ENCODE measurements around the gene PIP5K1C. TPM values are rescaled to one million over a fixed set of nuclear protein-coding genes. Genes with fewer than 3 reads are reported as not detected.

Gene PIP5K1C
- total and polyA plus RNA-seq, 9 of the 15 experiments (the other 6 are each of a cell fraction or from before 2014, with no cell fraction given) = 0.38 to 22.1 (median 4.1) TPM

DNA sequence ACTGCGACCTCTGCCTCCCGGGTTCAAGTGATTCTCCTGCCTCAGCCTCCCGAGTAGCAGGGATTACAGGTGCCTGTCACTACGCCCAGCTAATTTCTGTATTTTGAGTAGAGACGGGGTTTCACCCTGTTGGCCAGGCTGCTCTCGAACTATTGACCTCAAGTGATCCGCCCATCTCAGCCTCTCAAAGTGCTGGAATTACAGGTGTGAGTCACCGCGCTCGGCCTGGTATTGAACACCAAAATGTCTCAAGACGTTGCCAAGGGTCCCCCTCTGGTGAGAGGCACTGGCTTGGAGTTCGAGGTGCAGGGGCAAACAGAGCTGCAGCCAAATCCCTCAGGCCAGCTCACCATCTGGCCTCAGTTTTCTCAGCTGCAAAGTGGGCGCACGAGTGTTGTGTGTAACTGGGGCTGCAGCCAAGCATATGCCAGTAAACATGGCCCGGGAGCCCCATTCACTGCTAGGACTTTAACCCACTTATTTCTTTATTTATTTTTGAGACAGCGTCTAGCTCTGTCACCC is 15.9 kb upstream of the PIP5K1C start:
- Histone ChIP-seq H4K20me1 (replicated peaks; ENCODE audit: control insufficient read depth, insufficient read depth, low read length) (no peaks in the 10 kb centered on the region), H3K9me1 (ENCODE audit: control insufficient read depth, insufficient read depth, low read length) (no peaks in the 10 kb centered on the region), H3K4me3 (no peak overlapping the region), H3K79me2 (ENCODE audit: control insufficient read depth, insufficient read depth, low read length) (no peaks in the 10 kb centered on the region), H2AFZ (ENCODE audit: low read depth, low read length) (no peak overlapping the region), H3K27ac (ENCODE audit: extremely low read depth, low read depth, low read length) (no peak overlapping the region), H3K4me1 (replicated peaks in 1 of 2; ENCODE audit: control insufficient read depth in 2 of 2, insufficient read depth in 2 of 2, low read length in 2 of 2) (peaks cover 7 to 27% of the 10 kb centered on the region in 2 experiments; a peak in 3 of 5 replicates), H3K9ac (ENCODE audit: insufficient read depth in 1 of 2, low read depth in 2 of 2, low read length in 2 of 2) (no peak overlapping the region), H3K9me3 (replicated peaks; ENCODE audit: control insufficient read depth, insufficient read depth, low read depth, low read length) (no peaks in the 10 kb centered on the region), H3K36me3 (ENCODE audit: control insufficient read depth, insufficient read depth, low read length) (no peaks in the 10 kb centered on the region), H3K4me2 (ENCODE audit: insufficient read depth, low read length) (no peak overlapping the region), H3K27me3 (ENCODE audit: control insufficient read depth in 2 of 2, insufficient read depth in 2 of 2, low read length in 2 of 2) (no peaks in the 10 kb centered on the region)
- FAIRE-seq = no peak
- WGBS (ENCODE audit: insufficient coverage, low coverage, missing lambda C conversion rate) = 49% methylated on average over 16 of the region's 16 CpGs
- ATAC-seq = no peak
- no TSS peak for BruUV-seq (replicated peaks)
- in situ Hi-C loops (cut with MboI) (no loop called here), intact Hi-C loops (cut with micrococcal nuclease) (no loop called here)
- POLR2A ChIA-PET = interaction anchor here (0.8 kb wide), 1 partner anchor 32 kb away, joined by 3 read pairs; no protein-coding TSS in a partner anchor
- CTCF ChIA-PET (ENCODE audit: low intra/inter-chr PET ratio) = no interaction called here
- TF ChIP-seq RBM25 (IDR thresholded peaks at IDR 0.05; ENCODE audit: low read depth, low read length, severe bottlenecking) = peak; percentile 85
- peak; percentile 38; the same call in 1 of the 2 replicates for TF ChIP-seq SMARCA5 (IDR thresholded peaks at IDR 0.05)
- no peak for TF ChIP-seq HCFC1 (IDR thresholded peaks at IDR 0.05; ENCODE audit: low read depth, low read length)
- TF ChIP-seq PHF20 (IDR thresholded peaks at IDR 0.05; ENCODE audit: partially characterized antibody) = peak; percentile 31
- TF ChIP-seq, protein P1, sequence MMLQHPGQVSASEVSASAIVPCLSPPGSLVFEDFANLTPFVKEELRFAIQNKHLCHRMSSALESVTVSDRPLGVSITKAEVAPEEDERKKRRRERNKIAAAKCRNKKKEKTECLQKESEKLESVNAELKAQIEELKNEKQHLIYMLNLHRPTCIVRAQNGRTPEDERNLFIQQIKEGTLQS (IDR thresholded peaks at IDR 0.05) = peak; percentile 22; the same call in 1 of the 2 replicates
- TF ChIP-seq, protein P1 (CRISPR knock-in tag; conservative IDR thresholded peaks at IDR 0.05) = no peak
- peak; percentile 50; the same call in 1 of the 2 replicates for TF ChIP-seq ADNP (tag; IDR thresholded peaks at IDR 0.05)
- TF ChIP-seq CHD4 (IDR thresholded peaks at IDR 0.05; ENCODE audit: insufficient read depth, insufficient replicate concordance, low read depth, low read length, poor library complexity, severe bottlenecking) = peak; percentile 71
- peak; percentile 55 to 82; a peak in 3 of 4 replicates for TF ChIP-seq KDM1A (IDR thresholded peaks at IDR 0.05)
- 0 out of 3 replicates have a peak, but pooled peaks of 1 of the 2 experiments have one; percentile 23 for TF ChIP-seq CBX3 (IDR thresholded peaks at IDR 0.05; ENCODE audit: borderline replicate concordance in 1 of 2, low read length in 2 of 2)
- 0 out of 2 replicates have a peak, but pooled peaks have one; percentile 57 for TF ChIP-seq HDAC2 (IDR thresholded peaks at IDR 0.05)
- TF ChIP-seq RCOR1 (IDR thresholded peaks at IDR 0.05; ENCODE audit: borderline replicate concordance in 1 of 2, low read depth in 2 of 2, low read length in 2 of 2) = peak in 1 of 2 experiments; percentile 53; a peak in 1 of 4 replicates
- TF ChIP-seq BCOR (IDR thresholded peaks at IDR 0.05) = peak; percentile 91
- no peak for TF ChIP-seq TAF1 (IDR thresholded peaks at IDR 0.05; ENCODE audit: control insufficient read depth, extremely low read depth, insufficient read depth, low read length, severe bottlenecking)
- TF ChIP-seq NCOA4 (IDR thresholded peaks at IDR 0.05; ENCODE audit: partially characterized antibody) = no peak
- TF ChIP-seq CBX1 (IDR thresholded peaks at IDR 0.05; ENCODE audit: low read depth) = 0 out of 2 replicates have a peak, but pooled peaks have one; percentile 29
- TF ChIP-seq, protein P2, sequence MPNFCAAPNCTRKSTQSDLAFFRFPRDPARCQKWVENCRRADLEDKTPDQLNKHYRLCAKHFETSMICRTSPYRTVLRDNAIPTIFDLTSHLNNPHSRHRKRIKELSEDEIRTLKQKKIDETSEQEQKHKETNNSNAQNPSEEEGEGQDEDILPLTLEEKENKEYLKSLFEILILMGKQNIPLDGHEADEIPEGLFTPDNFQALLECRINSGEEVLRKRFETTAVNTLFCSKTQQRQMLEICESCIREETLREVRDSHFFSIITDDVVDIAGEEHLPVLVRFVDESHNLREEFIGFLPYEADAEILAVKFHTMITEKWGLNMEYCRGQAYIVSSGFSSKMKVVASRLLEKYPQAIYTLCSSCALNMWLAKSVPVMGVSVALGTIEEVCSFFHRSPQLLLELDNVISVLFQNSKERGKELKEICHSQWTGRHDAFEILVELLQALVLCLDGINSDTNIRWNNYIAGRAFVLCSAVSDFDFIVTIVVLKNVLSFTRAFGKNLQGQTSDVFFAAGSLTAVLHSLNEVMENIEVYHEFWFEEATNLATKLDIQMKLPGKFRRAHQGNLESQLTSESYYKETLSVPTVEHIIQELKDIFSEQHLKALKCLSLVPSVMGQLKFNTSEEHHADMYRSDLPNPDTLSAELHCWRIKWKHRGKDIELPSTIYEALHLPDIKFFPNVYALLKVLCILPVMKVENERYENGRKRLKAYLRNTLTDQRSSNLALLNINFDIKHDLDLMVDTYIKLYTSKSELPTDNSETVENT (CRISPR knock-in tag; IDR thresholded peaks at IDR 0.05) = no peak
- DNase-seq (ENCODE audit: extremely low read depth in 1 of 4, low spot score in 3 of 4) = no peak
